Stimulated activated CD8-positive, alpha-beta memory T cell treated with anti-CD3 and anti-CD28 coated beads, Interleukin-4, amount 100 ng/mL, for 4 hours (primary cell): Measurements from ENCODE around the gene PSMC5.
"Not testable (repeated sequence)": the region's sequence is repeated elsewhere in the genome, so short reads cannot be mapped to it uniquely, and the experiment has no call there.

ENCODE experiments used
- DNase-seq, 2 donors: peaks; one replicate each; pipeline ENCODE4 v3.0.0-alpha.2; 2020; ENCODE audit warnings: low read depth in 2 of 2, low spot score in 1 of 2

Gene PSMC5

GRCh38 chr17:63838631-63839171, 11.5 kb downstream of the PSMC5 start:
- DNase-seq: no peak

- no peak for DNase-seq
Observed at GRCh38 chr17:63840591-63841349, 13.5 kb downstream of the PSMC5 start.

GRCh38 chr17:63841350-63842172, 14.3 kb downstream of the PSMC5 start:
- no peak for DNase-seq

GRCh38 chr17:63842173-63842539, 14.9 kb downstream of the PSMC5 start:
- no peak for DNase-seq

GRCh38 chr17:63842540-63843386, 15.5 kb downstream of the PSMC5 start, which contains the start of gene SMARCD2:
Gene SMARCD2, minus strand, starts transcription at chr17:63842685. Its CDS starts 11 bp downstream, at chr17:63842674.
- DNase-seq: peak; percentile 96 to 98

GRCh38 chr17:63843387-63843888, 16.2 kb downstream of the PSMC5 start:
- DNase-seq: not testable (repeated sequence)

- no peak for DNase-seq
Observed at GRCh38 chr17:63843910-63844677, 16.9 kb downstream of the PSMC5 start.

GRCh38 chr17:63845509-63845908, 18.3 kb downstream of the PSMC5 start:
- no peak for DNase-seq

GRCh38 chr17:63847525-63848249, 20.5 kb downstream of the PSMC5 start:
- DNase-seq: no peak

GRCh38 chr17:63848834-63849689, 21.8 kb downstream of the PSMC5 start:
- peak; percentile 87 to 91 for DNase-seq

GRCh38 chr17:63850401-63850800, 23.2 kb downstream of the PSMC5 start:
- no peak for DNase-seq

GRCh38 chr17:63853260-63853659, 26.0 kb downstream of the PSMC5 start:
- DNase-seq: no peak

- no peak for DNase-seq
Observed at GRCh38 chr17:63854709-63855108, 27.5 kb downstream of the PSMC5 start.

- DNase-seq: no peak
Observed at GRCh38 chr17:63855185-63855584, 28.0 kb downstream of the PSMC5 start.

- DNase-seq: not testable (repeated sequence)
Observed at GRCh38 chr17:63856425-63856824, 29.2 kb downstream of the PSMC5 start.

- no peak for DNase-seq
Observed at GRCh38 chr17:63859257-63859656, 32.0 kb downstream of the PSMC5 start.

- not testable (repeated sequence) for DNase-seq
Observed at GRCh38 chr17:63866625-63867024, 39.4 kb downstream of the PSMC5 start.

- DNase-seq: not testable (repeated sequence)
Observed at GRCh38 chr17:63869491-63870291, 42.5 kb downstream of the PSMC5 start.
